HEK293T (cell line): ENCODE results near the gene TBC1D23.

Source experiments
- CTBP1 ChIP-seq: fragments of 450-650 bp; IDR thresholded peaks from 2 replicates; pipeline ENCODE4 v1.6.1; 2016; ENCODE audit warnings: borderline replicate concordance
- ELF4 ChIP-seq: fragments of 450-650 bp; IDR thresholded peaks from 2 replicates; pipeline ENCODE4 v1.6.1; 2017; ENCODE audit warnings: antibody characterized with exemption
- HDGF ChIP-seq: fragments of 450-650 bp; IDR thresholded peaks from 2 replicates; pipeline ENCODE4 v1.6.1; 2017; ENCODE audit warnings: antibody characterized with exemption, borderline replicate concordance
- NFRKB ChIP-seq: fragments of 450-650 bp; IDR thresholded peaks from 2 replicates; pipeline ENCODE4 v1.6.1; 2016; ENCODE audit warnings: mild to moderate bottlenecking, moderate library complexity
- SP1 ChIP-seq: fragments of 450-650 bp; IDR thresholded peaks from 2 replicates; pipeline ENCODE4 v1.6.1; 2017

DNA sequence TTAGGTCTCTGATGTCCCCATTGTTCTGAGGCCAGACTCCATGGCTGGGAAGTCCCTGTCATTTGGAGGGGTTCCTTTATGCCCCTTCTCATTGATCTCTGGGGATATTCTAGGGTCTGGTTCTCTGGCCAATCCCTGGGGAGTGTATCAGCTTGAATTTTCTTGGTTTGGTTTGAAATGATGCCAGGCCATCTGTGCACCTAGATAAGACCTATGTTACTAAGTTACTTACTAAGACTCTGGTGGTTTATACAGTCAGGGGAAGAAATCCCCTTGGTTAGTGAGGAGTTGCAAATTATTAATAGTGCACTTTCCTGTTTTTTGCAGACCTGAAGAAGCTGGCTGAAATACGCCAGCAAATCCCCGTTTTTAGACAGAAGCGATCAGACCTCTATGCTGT is 94.1 kb downstream of the TBC1D23 start:
- TF ChIP-seq NFRKB (no peak), SP1 (no peak), ELF4 (no peak), HDGF (no peak), CTBP1 (no peak)
